ENCODE measurements around the gene NEGR1. TPM values are rescaled to one million over a fixed set of nuclear protein-coding genes. Genes with fewer than 3 reads are reported as not detected.
A peak's percentile ranks its signal among the peaks of the same experiment; 100 is the strongest.
"Not testable (repeated sequence)": the region's sequence is repeated elsewhere in the genome, so short reads cannot be mapped to it uniquely, and the experiment has no call there.

NEGR1 gene
- total RNA-seq, 1 experiment from 2014 or later: not detected

- in situ Hi-C loops (cut with HindIII; ENCODE audit: low pct_unique_long_range_greater_than_20kb, low sequenced_read_pairs): no loop called here
- DNase-seq (ENCODE audit: low read depth, low spot score): no peak
These were observed 351.8 kb downstream of the NEGR1 start for GRCh38 chr1:71930511-71930910.

- no peak for DNase-seq (ENCODE audit: low read depth, low spot score)
- in situ Hi-C loops (cut with HindIII; ENCODE audit: low pct_unique_long_range_greater_than_20kb, low sequenced_read_pairs): no loop called here
These were observed 360.3 kb downstream of the NEGR1 start for GRCh38 chr1:71921935-71922559.

- no peak for DNase-seq (ENCODE audit: low read depth, low spot score)
- in situ Hi-C loops (cut with HindIII; ENCODE audit: low pct_unique_long_range_greater_than_20kb, low sequenced_read_pairs): no loop called here
These were observed 361.1 kb downstream of the NEGR1 start for GRCh38 chr1:71921204-71921603.

GRCh38 chr1:71920556-71920955 lies 361.8 kb downstream of the NEGR1 start:
- DNase-seq (ENCODE audit: low read depth, low spot score): no peak
- in situ Hi-C loops (cut with HindIII; ENCODE audit: low pct_unique_long_range_greater_than_20kb, low sequenced_read_pairs): no loop called here

GRCh38 chr1:71919811-71920509 lies 362.4 kb downstream of the NEGR1 start:
- in situ Hi-C loops (cut with HindIII; ENCODE audit: low pct_unique_long_range_greater_than_20kb, low sequenced_read_pairs): no loop called here
- DNase-seq (ENCODE audit: low read depth, low spot score): no peak

- in situ Hi-C loops (cut with HindIII; ENCODE audit: low pct_unique_long_range_greater_than_20kb, low sequenced_read_pairs): no loop called here
- DNase-seq (ENCODE audit: low read depth, low spot score): no peak
These were observed 363.7 kb downstream of the NEGR1 start for GRCh38 chr1:71918630-71919029.

GRCh38 chr1:71916894-71917293 lies 365.4 kb downstream of the NEGR1 start:
- in situ Hi-C loops (cut with HindIII; ENCODE audit: low pct_unique_long_range_greater_than_20kb, low sequenced_read_pairs): no loop called here
- DNase-seq (ENCODE audit: low read depth, low spot score): no peak

- DNase-seq (ENCODE audit: low read depth, low spot score): no peak
- in situ Hi-C loops (cut with HindIII; ENCODE audit: low pct_unique_long_range_greater_than_20kb, low sequenced_read_pairs): no loop called here
These were observed 367.7 kb downstream of the NEGR1 start for GRCh38 chr1:71914626-71915025.

- peak; percentile 80 for DNase-seq (ENCODE audit: low read depth, low spot score)
- in situ Hi-C loops (cut with HindIII; ENCODE audit: low pct_unique_long_range_greater_than_20kb, low sequenced_read_pairs): no loop called here
These were observed 373.4 kb downstream of the NEGR1 start for GRCh38 chr1:71908871-71909390.

- peak; percentile 34 for DNase-seq (ENCODE audit: low read depth, low spot score)
- in situ Hi-C loops (cut with HindIII; ENCODE audit: low pct_unique_long_range_greater_than_20kb, low sequenced_read_pairs): no loop called here
These were observed 374.0 kb downstream of the NEGR1 start for GRCh38 chr1:71908303-71908702.

GRCh38 chr1:71899881-71900280 lies 382.5 kb downstream of the NEGR1 start:
- DNase-seq (ENCODE audit: low read depth, low spot score): no peak

GRCh38 chr1:71888166-71888565 lies 394.2 kb downstream of the NEGR1 start:
- DNase-seq (ENCODE audit: low read depth, low spot score); in situ Hi-C loops (cut with HindIII; ENCODE audit: low pct_unique_long_range_greater_than_20kb, low sequenced_read_pairs): not testable (repeated sequence)

More at GRCh38 chr1:71899881-71900280, 382.5 kb downstream of the NEGR1 start:
- in situ Hi-C loops (cut with HindIII; ENCODE audit: low pct_unique_long_range_greater_than_20kb, low sequenced_read_pairs): no loop called here

- in situ Hi-C loops (cut with HindIII; ENCODE audit: low pct_unique_long_range_greater_than_20kb, low sequenced_read_pairs): no loop called here
- DNase-seq (ENCODE audit: low read depth, low spot score): no peak
These were observed 397.2 kb downstream of the NEGR1 start for GRCh38 chr1:71885171-71885570.

- no peak for DNase-seq (ENCODE audit: low read depth, low spot score)
- in situ Hi-C loops (cut with HindIII; ENCODE audit: low pct_unique_long_range_greater_than_20kb, low sequenced_read_pairs): no loop called here
These were observed 399.7 kb downstream of the NEGR1 start for GRCh38 chr1:71882637-71883036.

GRCh38 chr1:71882226-71882625 lies 400.1 kb downstream of the NEGR1 start:
- in situ Hi-C loops (cut with HindIII; ENCODE audit: low pct_unique_long_range_greater_than_20kb, low sequenced_read_pairs): no loop called here
- peak; percentile 27 for DNase-seq (ENCODE audit: low read depth, low spot score)

- in situ Hi-C loops (cut with HindIII; ENCODE audit: low pct_unique_long_range_greater_than_20kb, low sequenced_read_pairs): no loop called here
- peak; percentile 5 for DNase-seq (ENCODE audit: low read depth, low spot score)
These were observed 400.7 kb downstream of the NEGR1 start for GRCh38 chr1:71881611-71882010.

- in situ Hi-C loops (cut with HindIII; ENCODE audit: low pct_unique_long_range_greater_than_20kb, low sequenced_read_pairs): no loop called here
- DNase-seq (ENCODE audit: low read depth, low spot score): no peak
These were observed 413.0 kb downstream of the NEGR1 start for GRCh38 chr1:71869326-71869725.

GRCh38 chr1:71862756-71863155 lies 419.6 kb downstream of the NEGR1 start:
- DNase-seq (ENCODE audit: low read depth, low spot score): no peak
- in situ Hi-C loops (cut with HindIII; ENCODE audit: low pct_unique_long_range_greater_than_20kb, low sequenced_read_pairs): no loop called here

- no peak for DNase-seq (ENCODE audit: low read depth, low spot score)
- in situ Hi-C loops (cut with HindIII; ENCODE audit: low pct_unique_long_range_greater_than_20kb, low sequenced_read_pairs): no loop called here
These were observed 421.3 kb downstream of the NEGR1 start for GRCh38 chr1:71861022-71861421.

Data from SK-MEL-5 (cell line).